Measurements from ENCODE around the gene PATE3.

- TF ChIP-seq CTCF (optimal IDR thresholded peaks at IDR 0.05 in 1 of 3, IDR thresholded peaks at IDR 0.05 in 1 of 3, conservative IDR thresholded peaks at IDR 0.05 in 1 of 3; ENCODE audit: extremely low read depth in 1 of 3, insufficient read depth in 2 of 3, low read length in 3 of 3) (no peak), EZH2 (IDR thresholded peaks at IDR 0.05; ENCODE audit: low read length) (no peak)
Measured at GRCh38 chr11:125777309-125777708, 10.6 kb upstream of the PATE3 start.

All from keratinocyte (primary cell).